IMR-90 (cell line): ENCODE results near the gene PITPNC1.

Experiments used
- CEBPB ChIP-seq: IDR thresholded peaks from 2 replicates; pipeline ENCODE4 v1.6.1; 2012; ENCODE audit warnings: low read depth, low read length, improper control_type of control experiment
- CTCF ChIP-seq: conservative IDR thresholded peaks from 2 replicates; pipeline ENCODE4 v1.5.1; 2012; ENCODE audit warnings: mild to moderate bottlenecking, low read depth, low read length, improper control_type of control experiment
- MAFK ChIP-seq: IDR thresholded peaks from 2 replicates; pipeline ENCODE4 v1.6.1; 2012; ENCODE audit warnings: low read depth, low read length, improper control_type of control experiment
- MAZ ChIP-seq: IDR thresholded peaks from 2 replicates; pipeline ENCODE4 v1.6.1; 2012; ENCODE audit warnings: low read depth, mild to moderate bottlenecking, low read length, improper control_type of control experiment, moderate library complexity, borderline replicate concordance
- POLR2A ChIP-seq: IDR thresholded peaks from 2 replicates; pipeline ENCODE4 v1.6.1; 2012; ENCODE audit warnings: mild to moderate bottlenecking, low read depth, low read length
- RAD21 ChIP-seq: IDR thresholded peaks from 2 replicates; pipeline ENCODE4 v1.6.1; 2012; ENCODE audit warnings: low read length, improper control_type of control experiment
- RCOR1 ChIP-seq: IDR thresholded peaks from 2 replicates; pipeline ENCODE4 v1.6.1; 2012; ENCODE audit warnings: mild to moderate bottlenecking, low read length, improper control_type of control experiment; ENCODE audit not compliant: insufficient replicate concordance
- RFX5 ChIP-seq: IDR thresholded peaks from 2 replicates; pipeline ENCODE4 v1.8.0; 2012; ENCODE audit warnings: low read depth, mild to moderate bottlenecking, low read length, moderate library complexity
- USF2 ChIP-seq: fragments of 150-350 bp; IDR thresholded peaks from 2 replicates; pipeline ENCODE4 v1.6.1; 2017; ENCODE audit warnings: mild to moderate bottlenecking, antibody characterized with exemption, low read length, low read depth

GRCh38 chr17:67499685-67500084 is 122.6 kb downstream of the PITPNC1 start:
- TF ChIP-seq POLR2A: no peak
- TF ChIP-seq CTCF: no peak
- no peak for TF ChIP-seq MAZ
- TF ChIP-seq RCOR1: no peak
- no peak for TF ChIP-seq RAD21
- TF ChIP-seq RFX5: no peak
- no peak for TF ChIP-seq CEBPB
- no peak for TF ChIP-seq USF2
- TF ChIP-seq MAFK: no peak
